Skin of body (tissue), 2 donors: ENCODE results near the gene RPS27L. TPM values are rescaled to one million over a fixed set of nuclear protein-coding genes. Genes with fewer than 3 reads are reported as not detected.

Experiments used
- DNase-seq: peaks from one replicate; lab custom pipeline; 2025; lab: John Stamatoyannopoulos, UW
- total RNA-seq: library from RNA; depleted of rRNA; stranded (reverse); fragments of >200 nt; gene quantifications from one replicate; pipeline ENCODE4 v1.2.3, GENCODE V29; 2014

The RPS27L gene
- total RNA-seq, 1 donor from 2014 or later = 63.6 TPM

DNA sequence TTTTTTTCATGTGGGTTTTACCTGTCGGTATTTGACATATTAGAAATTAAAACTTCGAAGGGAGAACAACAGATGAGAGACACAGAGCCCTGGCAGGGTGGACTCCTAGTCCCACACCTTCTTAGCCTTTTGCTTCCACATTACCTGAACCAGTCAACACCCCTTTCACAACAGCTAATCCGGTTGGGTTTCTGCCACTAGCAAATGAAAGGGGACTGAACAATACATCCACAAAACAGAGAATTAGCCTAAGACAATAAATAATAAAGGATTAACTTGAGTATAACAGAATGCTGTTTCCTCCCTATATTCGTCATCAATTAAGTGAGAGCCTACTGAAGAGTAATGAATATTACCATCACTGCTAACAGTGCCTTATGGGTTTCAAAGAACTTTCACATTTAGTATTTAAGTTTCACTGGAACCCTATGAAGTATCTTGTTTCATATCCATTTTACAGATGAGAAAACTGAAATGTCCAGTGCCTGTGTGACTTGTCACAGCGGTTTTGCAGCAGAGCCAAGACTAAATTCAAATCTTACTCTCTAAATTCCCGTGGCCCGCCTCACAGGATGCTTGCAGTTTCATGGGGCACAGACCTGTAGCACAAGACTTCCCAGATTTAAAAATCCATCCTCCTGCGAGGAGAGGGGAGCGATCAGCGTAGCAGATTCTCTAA, 31.1 kb upstream of the RPS27L start:
- DNase-seq = no peak

DNA sequence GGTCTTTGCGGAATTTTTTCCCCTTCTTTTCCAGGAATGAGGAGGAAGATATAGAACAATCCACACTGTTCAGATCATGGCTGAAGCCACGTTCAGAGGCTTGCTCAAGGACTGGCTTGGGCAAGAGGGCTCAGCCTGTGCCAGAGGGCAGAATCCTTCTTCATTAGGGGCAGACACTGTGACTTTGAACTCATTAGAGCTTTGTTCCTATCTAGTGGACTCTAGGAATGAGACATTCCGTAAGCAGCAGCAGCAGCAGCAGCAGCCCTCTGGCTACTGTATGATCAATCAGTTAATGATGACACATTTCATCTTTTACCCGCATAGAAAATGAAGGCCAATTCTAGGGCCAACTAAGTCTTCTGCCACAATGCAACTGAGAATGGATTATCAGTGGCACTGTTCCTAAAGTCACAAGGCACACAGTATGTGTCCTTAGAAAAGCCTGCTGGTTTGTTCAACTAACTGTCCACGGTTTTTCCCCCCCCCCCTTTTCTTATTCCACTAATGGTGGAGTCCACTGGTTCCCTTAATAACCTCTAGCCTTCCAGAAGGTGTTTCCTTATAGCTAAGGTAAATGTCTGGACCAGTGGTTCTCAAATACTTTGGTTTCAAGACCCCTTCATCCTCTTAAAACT, 30.4 kb upstream of the RPS27L start:
- no peak for DNase-seq

DNA sequence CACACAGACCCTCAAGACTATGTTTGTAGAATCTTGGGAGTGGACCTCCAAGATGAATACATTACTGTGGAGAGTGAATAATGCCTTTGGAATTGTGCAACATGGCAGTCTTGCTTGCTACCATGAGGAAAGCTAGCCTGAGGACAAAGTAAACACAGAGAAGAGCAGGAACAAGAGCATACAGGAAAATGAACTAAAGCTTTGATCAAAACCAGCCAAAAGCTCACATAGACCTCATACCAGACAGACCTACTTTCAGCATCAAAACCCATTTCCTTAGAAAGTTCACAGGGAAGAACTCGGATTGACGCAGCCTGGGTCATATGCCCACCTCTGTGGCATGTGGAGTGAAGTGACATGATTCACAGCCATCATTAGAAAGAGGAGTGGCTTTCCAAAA, 28.8 kb upstream of the RPS27L start:
- DNase-seq = no peak

DNA sequence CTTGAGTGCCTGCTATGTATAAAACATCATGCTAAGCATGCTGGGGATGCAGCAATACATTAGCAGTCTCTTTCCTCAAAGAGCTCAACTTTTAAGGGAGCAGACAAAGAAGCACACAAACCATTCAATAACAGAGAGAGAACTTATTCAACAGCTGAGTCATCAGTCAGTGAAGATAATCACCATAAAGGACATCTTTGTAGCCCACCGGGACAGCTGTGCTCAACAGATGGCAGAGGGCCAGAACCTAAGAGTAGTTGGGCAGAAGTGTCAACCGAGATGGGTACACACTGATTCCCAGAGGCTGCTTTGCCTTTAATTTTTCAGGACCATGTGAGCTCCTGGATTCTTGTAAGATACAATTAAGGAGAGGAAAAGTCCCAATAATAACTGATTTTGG, 27.9 kb upstream of the RPS27L start:
- DNase-seq = no peak

DNA sequence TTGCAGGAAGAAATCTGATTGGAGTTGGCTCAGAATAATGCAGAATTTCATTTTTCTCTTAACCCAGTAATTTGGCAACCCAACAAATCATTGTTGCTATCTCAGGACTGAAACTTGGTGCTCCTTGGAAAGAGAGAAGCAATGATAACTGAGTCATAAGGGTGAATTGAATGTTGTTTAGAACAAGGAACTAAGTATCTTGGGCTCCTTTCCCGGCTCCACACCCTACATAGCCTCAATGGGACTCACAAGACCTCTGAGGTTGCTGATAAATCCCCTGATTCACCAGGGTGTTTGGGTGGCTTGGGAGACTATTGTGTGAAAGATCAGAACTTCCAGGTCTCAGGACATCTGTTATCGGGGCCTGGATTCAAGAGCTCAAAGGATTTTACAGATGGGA, 24.4 kb upstream of the RPS27L start:
- DNase-seq = no peak

DNA sequence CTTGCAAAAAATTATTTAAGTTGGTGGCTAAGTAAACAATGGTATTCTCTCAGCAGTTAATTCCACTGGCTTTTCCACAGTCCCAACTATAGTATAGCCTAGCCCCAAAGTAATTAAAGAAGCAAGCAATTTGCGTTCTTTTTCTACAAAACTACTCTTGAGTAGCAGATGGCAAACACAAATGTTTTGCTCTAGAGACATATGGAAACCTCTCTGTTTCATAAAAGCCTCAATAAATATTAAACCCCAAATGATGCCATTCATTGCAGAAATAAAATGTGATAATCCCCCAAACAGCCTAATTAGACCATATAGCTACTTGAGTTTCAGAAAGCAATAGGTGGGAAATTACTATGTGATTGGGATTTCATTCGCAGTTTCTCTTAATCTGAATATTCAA, 23.5 kb upstream of the RPS27L start:
- no peak for DNase-seq

DNA sequence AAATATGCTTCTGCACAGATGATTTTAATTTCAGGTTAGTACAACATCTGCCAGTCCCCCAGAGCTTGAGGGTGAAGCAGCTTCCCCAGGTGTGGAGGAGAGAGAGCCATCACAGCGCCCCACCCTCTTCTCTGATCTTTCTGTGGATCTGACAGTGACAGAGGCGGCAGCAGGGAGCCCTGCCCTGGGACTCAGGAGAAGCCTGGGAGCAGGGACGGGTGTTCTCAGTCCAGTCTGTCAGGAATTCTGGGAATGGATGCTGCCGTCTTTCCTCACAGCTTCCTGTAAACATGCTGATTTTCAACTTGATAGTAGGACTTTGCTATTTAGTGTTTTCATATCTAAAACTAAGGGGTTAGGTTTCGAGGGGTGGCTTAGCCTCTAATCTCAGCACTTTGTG, 20.8 kb upstream of the RPS27L start:
- no peak for DNase-seq

DNA sequence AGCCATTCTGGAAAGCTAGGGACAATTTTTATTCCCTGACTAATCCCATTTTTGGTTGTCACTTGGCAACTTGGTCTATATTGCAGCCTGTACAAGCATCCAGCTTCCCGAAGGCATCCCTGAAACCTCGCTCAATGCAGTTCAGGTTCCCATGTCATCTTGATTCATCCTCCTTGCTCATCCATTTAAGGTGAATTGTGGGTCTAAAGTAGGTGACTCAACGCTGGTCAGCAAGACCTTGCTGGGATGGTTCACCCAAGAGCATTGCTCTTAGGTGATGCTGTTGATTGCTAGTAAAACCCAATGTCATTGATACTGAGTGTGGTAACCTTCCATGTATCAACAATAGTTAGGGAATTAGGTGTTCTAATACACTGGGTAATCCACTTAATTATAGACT, 19.0 kb upstream of the RPS27L start:
- DNase-seq = no peak

DNA sequence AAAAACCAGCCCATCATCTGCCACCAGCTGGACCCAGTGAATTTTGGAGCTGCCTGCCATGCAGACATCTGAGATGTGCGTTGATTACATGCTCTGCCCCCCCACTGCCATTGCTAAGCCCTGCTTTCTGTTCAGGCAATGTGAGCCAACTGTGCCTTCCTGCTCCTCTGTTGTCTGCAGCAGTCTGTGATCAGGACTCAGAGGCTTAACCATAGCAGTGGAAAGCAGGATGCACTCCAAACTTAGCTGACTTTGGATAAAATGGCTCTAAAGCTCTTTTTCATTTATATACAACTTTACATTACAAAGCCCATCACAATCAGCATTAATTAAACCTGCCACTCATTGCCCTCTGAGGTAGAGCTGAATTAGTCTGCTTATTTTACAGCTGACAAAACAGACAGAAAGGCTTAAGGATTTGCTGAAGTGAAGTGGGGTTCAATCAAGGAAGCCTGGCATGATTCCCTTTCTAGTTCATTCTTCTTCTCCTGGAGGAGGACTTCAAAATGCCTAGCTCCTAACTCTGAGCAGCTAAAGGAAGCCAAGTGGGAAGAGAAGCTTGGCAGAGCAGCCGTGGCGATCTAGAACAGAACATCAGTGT, 15.7 kb upstream of the RPS27L start:
- no peak for DNase-seq

DNA sequence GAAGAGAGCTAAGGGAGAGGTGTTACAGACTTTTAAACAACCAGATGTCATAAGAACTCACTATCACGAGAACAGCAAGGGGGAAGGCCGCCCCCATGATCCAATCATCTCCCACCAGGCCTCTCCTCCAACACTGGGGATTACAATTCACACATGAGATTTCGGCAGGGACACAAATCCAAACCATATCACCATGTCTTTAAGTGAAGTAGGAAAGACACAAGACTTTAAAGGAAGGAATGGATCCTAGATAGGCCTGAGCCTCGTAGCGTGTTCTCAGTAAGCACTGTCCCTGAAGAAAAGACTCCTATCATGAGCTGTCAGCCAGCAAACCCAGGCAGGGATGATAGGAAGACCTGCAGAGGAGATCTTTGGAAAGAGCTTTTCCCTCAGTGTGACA, 15.1 kb upstream of the RPS27L start:
- DNase-seq = no peak

DNA sequence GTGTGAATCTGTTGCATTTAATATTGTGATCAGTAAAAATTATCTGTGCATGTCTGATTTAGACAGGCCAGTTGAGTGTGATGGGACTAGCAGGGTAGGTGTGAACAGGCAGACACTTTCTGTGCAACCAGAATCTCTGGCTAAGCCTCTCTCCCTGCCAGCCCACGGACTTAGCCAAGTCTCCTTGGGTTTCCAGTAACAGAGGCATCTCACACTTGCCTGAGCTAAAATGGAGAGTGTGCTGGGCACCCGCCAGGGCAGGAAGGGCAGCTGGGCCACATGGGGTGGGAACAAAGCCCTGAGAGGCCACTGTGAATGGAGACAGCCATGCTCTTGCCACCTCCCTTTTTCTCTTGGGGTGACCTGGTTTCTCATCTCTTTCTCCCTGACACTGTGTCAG, 12.5 kb upstream of the RPS27L start:
- no peak for DNase-seq

DNA sequence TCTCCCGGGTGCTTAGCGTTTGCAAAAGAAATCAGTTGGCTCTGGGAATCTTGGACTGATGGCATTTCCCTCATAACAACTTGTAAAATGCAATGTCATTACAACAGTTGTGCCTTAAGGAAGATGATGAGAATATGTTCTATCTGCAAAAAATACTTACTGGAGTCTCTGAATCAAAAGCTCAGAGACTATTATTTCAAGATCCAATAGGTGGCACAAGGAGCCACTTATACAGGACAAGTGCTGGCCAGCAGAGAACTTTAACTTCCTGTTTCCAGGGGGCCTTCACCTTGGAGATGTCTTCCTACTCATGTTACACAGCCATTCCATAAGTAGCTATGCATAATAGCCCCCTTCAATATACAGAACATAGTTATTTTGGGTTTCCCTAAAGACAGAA, 8.9 kb upstream of the RPS27L start:
- no peak for DNase-seq

DNA sequence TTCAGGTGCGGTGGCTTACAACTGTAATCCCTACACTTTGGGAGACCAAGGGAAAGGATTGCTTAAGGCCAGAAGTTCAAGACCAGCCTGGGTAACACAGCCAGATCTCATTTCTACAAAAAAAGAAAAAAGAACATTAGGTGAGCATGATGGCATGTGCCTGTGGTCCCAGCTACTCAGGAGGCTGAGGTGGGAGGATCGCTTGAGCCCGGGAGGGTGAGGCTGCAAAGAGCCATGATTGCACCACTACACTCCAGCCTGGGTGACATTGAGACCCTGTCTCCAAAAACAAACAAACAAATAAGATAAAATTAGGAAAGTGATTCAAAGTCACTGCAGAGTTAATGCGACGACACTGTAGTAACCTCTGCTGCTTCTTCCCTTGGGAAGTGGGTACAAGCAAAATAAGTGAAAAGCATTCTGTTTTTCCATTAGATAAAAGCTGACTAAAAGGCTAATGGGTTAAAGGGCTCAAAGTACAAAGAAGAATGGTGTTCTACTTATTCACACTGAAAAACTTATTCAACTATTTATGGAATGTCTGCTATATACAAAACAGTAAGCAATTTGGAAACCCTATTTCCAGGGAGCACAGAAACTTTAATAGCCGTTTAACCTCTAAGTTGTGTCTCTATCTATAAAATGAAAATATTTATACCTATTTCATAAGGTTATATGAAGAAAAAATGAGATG, 8.0 kb upstream of the RPS27L start:
- no peak for DNase-seq

DNA sequence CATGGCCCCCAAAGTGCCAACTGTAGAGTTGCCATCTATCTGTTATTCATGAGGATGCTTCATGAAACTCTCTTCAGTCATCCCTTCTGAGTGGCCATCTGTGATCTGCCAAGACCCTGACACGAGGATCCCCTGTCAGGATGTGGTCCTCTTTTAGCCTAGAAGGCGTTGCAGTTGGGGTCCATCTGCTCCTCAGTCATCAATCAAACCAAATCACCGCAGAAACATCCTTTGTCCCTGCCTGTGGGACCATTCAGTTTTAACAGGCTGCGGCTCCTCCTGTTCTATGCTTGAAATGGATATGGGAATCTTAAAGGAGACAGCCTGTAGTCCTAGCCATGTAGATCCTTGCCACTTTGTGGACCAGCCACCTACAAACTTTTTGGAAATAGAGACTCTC, 5.9 kb upstream of the RPS27L start:
- DNase-seq = no peak

DNA sequence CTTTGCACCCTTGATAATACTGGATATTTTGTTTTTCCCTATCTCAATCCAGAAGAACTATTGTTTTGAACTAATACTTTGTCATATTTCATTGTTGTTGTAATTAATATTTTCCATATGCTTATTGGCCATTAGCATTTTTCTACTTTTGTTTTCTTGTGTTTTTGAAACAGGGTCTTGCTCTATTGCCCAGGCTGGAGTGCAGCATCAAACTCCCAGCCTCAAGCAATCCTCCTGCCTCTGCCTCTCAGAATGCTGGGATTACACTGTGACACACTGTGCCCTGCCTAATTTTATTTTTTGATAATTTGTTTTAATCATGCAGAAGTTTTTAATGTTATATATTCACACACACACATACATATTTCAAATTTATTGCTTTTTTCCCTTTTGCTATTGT, 3.4 kb upstream of the RPS27L start:
- DNase-seq = no peak

DNA sequence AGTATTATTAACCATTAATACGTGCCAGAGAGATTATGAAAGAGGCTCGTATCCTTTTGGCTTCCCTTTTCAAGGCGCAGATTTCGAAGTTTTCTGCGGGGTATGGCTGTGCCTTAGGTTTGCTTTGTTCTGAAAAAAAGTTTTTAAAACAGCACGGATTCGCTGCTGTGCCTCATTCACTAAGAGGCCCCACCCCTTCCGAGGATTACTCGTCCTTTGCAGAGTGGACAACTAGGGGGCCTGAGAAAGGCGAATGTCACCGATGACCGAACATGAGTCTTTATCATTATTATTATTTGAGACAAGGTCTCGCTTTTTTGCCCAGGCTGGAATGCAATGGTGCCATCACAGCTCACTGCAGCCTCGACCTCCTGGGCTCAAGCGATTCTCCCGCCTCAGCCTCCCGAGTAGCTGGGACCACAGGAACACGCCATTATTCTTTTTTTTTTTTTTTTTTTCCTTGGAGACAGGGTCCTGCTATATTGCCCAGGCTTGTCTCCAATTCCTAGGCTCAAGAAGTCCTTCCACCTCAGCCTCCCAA, 684 bp upstream of the RPS27L start:
- DNase-seq = peak; percentile 79

DNA sequence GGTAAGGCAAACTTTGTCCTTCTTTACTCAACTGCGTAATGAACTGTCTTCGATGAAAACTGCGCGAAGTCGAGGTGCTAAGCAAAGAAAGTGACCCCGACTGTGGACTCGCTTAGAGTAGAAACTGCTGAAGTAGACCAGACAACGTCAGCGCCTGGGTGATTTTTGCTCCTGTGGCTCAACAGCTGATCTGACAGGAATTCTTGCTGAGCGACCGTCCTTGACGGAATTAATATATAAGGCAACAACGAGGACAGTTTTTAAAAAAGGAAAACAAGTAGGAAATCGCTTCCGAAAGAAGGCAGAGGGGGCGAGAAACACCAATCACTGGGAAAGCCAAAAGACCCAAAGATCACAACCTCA, 541 bp downstream of the RPS27L start:
- peak; percentile 57 for DNase-seq

DNA sequence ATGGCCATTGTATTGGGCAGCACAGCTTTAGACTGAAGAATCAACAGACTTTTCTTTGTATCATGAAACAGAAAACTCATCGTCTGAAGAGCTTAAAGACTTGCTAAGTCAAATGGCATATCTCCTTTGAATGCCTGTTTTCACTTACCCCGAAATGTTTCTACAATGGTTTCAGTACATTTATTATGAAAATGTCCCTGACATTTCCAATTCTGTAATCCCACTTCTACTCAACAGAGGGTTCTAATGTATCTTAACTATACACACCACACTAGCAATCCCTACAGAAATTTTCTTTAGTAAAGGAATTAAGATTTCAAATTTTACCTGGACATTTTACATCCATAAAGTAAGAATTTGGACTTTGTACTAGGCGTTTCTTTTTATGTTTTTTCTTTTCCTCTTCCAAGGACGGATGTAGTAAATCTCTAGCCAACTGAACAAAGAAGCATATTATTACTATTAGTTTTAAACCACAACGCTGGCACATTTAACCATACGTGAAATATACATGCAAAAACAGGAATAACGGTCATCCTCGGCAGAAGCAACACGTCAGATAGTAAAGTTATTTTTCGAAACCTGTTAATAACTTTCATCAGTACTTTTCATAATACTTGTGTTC, 1.1 kb downstream of the RPS27L start:
- DNase-seq = peak; percentile 33

DNA sequence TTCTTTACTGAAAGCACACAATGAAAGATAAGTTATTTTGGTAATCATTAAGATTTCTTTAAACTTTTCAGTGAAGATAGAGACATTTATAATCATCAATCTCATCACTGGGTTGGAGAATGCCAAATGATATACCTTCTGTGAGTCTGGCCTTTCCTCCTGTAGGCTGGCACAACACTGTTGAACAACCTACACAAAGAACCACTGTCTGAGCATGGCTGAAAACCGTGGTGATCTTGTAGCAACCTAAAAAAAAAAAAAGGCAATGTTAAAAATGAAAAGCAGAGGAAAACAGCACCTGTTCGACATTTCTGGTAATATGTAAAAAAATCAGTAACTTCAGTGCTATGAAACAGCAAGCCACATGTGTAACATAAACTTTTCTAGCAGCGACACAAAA, 1.8 kb downstream of the RPS27L start:
- DNase-seq = no peak

DNA sequence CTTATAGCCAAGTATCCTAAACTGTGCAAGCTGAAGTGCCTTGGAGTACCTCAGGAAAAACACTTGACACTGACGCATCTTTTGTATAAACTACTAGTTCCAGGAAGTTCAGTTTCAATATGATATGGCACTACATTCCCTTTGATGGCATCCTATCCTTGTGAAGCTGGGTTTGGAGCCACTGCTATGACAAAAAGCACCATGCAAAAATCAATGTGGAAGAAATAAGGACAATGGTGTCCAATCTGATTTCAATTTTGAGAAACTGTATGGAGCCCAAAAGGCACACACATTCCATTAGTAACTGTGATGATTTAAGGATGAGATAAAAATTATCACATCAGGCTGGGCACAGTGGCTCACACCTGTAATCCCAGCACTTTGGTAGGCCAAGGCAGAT, 5.6 kb downstream of the RPS27L start:
- DNase-seq = no peak

DNA sequence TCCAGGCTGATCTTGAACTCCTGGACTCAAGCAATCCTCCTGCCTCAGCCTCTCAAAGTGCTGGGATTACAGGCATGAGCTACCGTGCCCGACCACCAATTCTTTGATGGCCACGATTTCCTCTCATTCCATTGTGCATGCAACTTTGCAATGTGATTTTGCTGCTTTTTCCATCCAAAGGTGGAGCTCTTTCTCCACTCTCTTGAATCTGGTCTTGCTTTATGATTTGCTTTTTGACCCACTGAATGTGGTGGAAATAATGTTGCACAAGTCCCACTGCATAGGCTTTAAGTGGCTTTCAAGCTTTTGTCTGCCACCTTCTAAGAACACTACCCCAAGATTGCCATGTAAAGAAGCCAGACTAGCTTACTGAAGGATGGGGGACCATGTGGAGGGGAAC, 10.6 kb downstream of the RPS27L start:
- no peak for DNase-seq

DNA sequence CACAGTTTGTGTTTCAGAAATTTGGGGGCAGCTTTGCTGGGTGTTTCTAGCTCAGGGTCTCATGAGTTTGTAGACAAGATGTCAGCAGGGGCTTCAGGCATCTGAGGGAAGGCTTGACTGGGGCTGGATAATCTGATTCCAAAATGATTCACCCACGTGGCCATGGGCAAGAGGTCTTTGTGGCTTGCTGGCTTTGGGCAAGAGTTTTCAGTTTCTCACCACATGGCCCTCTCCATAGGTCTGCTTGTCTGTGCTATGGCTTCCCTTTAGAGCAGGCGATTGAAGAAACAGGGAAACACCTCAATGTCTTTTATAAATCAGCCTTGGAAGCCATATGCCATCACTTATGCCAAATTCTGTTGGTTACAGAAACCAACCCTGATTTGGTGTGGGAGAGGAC, 11.9 kb downstream of the RPS27L start:
- DNase-seq = no peak
